A549 treated with AZD9567 at 1 μM for 4 hours (cell line): Measurements from ENCODE around the gene FSCN2. TPM values are rescaled to one million over a fixed set of nuclear protein-coding genes. Genes with fewer than 3 reads are reported as not detected.

Source experiments
- total RNA-seq: library from RNA; stranded (reverse); fragments of 200-300 nt; extraction: Qiagen RNA extraction; gene quantifications from 5 replicates; pipeline ENCODE4 v1.2.3, GENCODE V29; 2022; ENCODE audit not compliant: insufficient read depth

Gene FSCN2
- 0.91 to 1.4 TPM (median 1.1 TPM) in 4 of 5 replicates, not detected in the other for total RNA-seq

GRCh38 chr17:81527591-81528383 is at the start of gene FSCN2:
Gene FSCN2 (plus strand): TSS chr17:81528377. CDS start chr17:81528532, 155 bp downstream.

DNA sequence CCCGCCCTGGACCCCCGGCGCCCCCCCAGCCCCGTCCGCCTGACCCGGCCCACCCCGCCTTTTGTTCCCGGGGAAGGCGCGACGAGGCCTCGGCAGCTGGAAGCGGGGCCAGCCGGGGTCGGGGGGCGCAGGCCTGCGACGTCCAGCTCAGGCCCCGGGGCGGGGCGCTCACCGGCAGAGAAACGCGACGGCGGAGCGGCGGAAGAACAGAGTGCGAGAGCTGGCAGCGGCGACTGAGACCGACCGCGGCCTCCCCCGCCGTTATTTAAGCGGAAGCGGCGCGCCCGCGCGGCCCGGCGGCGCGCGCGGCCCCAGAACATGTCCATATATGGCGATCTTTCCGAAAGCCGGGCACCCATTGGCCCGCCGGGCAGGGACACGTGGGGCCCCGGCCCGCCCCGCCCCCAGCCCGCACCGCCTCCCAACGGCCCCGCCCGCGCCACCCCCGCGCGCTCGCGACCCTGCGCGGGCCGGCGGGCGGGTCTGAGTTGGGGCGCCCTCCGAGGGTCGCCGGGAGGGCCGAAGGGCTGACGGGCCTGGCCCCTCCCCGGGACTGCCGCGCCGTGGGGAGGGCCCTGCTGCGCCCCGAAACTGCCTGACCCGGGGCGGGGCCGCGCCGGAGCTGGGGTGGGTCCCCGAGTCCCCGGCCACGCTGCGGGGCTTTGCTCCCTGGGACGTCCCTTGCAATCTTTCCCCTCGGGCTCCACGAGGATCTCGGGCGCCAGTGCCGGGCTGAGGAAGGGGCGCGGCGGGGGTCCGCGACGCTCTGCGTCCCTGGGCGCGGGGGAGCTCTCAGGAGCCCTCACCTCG is 15.4 kb upstream of the FSCN2 start, which contains the start of gene ACTG1:
Gene ACTG1 (minus strand): TSS at position 238 of the 810 bp plus-strand sequence. CDS start 445 bp downstream, outside the sequence.

DNA sequence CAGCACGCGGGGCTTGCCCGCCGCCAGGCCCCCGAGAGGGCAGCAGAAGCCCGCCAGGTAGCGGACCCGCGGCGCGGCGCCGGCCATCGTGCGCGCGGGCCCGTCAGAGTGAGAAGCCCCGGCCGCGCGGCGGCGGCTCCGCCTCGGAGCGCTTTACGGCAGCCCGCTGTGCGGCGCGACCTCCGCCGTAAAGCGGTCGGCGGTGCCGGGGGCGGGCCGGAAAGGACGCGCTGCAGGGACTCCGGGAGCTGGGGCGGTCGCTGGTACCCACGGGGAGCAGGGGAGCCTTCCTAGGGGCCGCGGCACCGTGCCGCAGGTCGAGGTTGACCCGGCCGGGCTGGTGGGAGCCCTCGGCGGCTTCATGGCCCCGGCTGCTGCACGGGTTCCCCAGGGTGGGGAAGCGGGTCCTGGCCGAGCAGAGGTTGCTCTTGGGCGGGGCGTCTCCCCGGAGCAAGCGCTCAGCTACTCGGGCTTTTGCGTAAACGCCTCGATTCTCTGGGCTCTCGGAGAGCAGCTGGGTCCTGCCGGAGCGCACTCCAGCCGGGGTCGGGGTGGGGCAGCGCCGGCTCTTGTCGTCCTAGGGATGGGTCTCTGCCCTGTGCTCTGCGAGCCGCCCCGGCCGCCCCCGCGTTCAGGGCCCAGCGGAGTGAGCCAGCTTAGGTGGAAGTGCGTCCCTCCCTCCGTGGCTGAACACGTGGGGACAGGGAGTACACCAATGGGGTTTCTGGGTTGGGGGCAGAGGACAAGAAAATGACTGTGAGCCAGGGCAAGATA is 24.3 kb downstream of the FSCN2 start, which contains the start of gene FAAP100:
Gene FAAP100 (minus strand): TSS at position 110 of the 774 bp plus-strand sequence. CDS start 23 bp downstream, at position 87.

Other genes starting within 250 kb of the FSCN2 start
- 50.1 to 77.1 TPM (median 75.4 TPM) in 5 replicates for gene SLC38A10, start 233.1 kb upstream of the FSCN2 start, total RNA-seq
- 5.2 to 9.7 TPM (median 7.6 TPM) in 5 replicates for gene BAHCC1, start 132.9 kb upstream of the FSCN2 start, total RNA-seq
- gene ACTG1, start 15.6 kb upstream of the FSCN2 start, total RNA-seq: 5,191 to 8,158 TPM (median 5,456 TPM) in 5 replicates
- gene FAAP100, start 24.0 kb downstream of the FSCN2 start, total RNA-seq: 16.0 to 28.1 TPM (median 27.5 TPM) in 5 replicates
- 88.7 to 101 TPM (median 98.7 TPM) in 5 replicates for gene NPLOC4, start 108.7 kb downstream of the FSCN2 start, total RNA-seq
- gene TSPAN10, start 108.8 kb downstream of the FSCN2 start, total RNA-seq: 4.2 to 5.2 TPM (median 4.8 TPM) in 5 replicates
- 1.8 to 2.8 TPM (median 2.2 TPM) in 4 of 5 replicates, not detected in the other for gene PDE6G, start 128.2 kb downstream of the FSCN2 start, total RNA-seq
- 29.0 to 66.0 TPM (median 60.7 TPM) in 5 replicates for gene OXLD1, start 138.2 kb downstream of the FSCN2 start, total RNA-seq
- gene CCDC137, start 138.4 kb downstream of the FSCN2 start, total RNA-seq: 51.6 to 68.7 TPM (median 63.4 TPM) in 5 replicates
- gene ARL16, start 155.4 kb downstream of the FSCN2 start, total RNA-seq: 42.6 to 53.2 TPM (median 50.4 TPM) in 5 replicates
- gene HGS, start 155.6 kb downstream of the FSCN2 start, total RNA-seq: 127 to 213 TPM (median 208 TPM) in 5 replicates
- gene MRPL12, start 175.0 kb downstream of the FSCN2 start, total RNA-seq: 183 to 322 TPM (median 292 TPM) in 5 replicates
- gene SLC25A10, start 183.9 kb downstream of the FSCN2 start, total RNA-seq: 41.8 to 47.4 TPM (median 45.7 TPM) in 5 replicates